Mesothelial cell of epicardium (in vitro differentiated cells): ENCODE measurements around the gene S1PR5. TPM values are rescaled to one million over a fixed set of nuclear protein-coding genes. Genes with fewer than 3 reads are reported as not detected.

Experiments used
- DNase-seq, 2 experiments: peaks; one replicate each; pipeline ENCODE4 v3.0.0; 2021; ENCODE audit warnings: low spot score in 2 of 2; ENCODE audit not compliant: unreplicated experiment in 2 of 2
- H3K27ac Mint-ChIP-seq: 2 replicates; pipeline ENCODE4 v1.8.0; 2021; ENCODE audit warnings: mixed read lengths
- H3K27me3 Mint-ChIP-seq: 2 replicates; pipeline ENCODE4 v1.8.0; 2021; ENCODE audit warnings: low read depth, mixed read lengths
- H3K36me3 Mint-ChIP-seq: 2 replicates; pipeline ENCODE4 v1.8.0; 2021; ENCODE audit warnings: mixed read lengths
- H3K4me1 Mint-ChIP-seq: 2 replicates; pipeline ENCODE4 v1.8.0; 2021; ENCODE audit warnings: mixed read lengths
- H3K4me3 Mint-ChIP-seq: 2 replicates; pipeline ENCODE4 v1.8.0; 2021; ENCODE audit warnings: mild to moderate bottlenecking, moderate library complexity, mixed read lengths
- H3K9me3 Mint-ChIP-seq: 2 replicates; pipeline ENCODE4 v1.8.0; 2021; ENCODE audit warnings: mixed read lengths
- CTCF ChIP-seq: fragments of 200-600 bp; sonication (generic); IDR thresholded peaks from one replicate; pipeline ENCODE4 v1.5.0; 2021; ENCODE audit warnings: antibody characterized with exemption; ENCODE audit not compliant: unreplicated experiment
- total RNA-seq: library from RNA; stranded (reverse); gene quantifications from 3 replicates; pipeline ENCODE4 v1.2.1, GENCODE V29; 2021

S1PR5 gene
- total RNA-seq, 1 donor from 2014 or later, result 2.4 TPM

- no peak for TF ChIP-seq CTCF
- H3K4me3 Mint-ChIP-seq, result no peak overlapping the region
- H3K4me1 Mint-ChIP-seq, result peaks cover 5% of the 10 kb centered on the region
- no peaks in the 10 kb centered on the region for H3K36me3 Mint-ChIP-seq
- no peaks in the 10 kb centered on the region for H3K9me3 Mint-ChIP-seq
- no peak overlapping the region for H3K27ac Mint-ChIP-seq
- no peak for DNase-seq
- peaks cover 2% of the 10 kb centered on the region for H3K27me3 Mint-ChIP-seq
Observed at GRCh38 chr19:10508036-10508435, 9.2 kb downstream of the S1PR5 start.

GRCh38 chr19:10505583-10506229 is 11.5 kb downstream of the S1PR5 start:
- Mint-ChIP-seq H3K9me3 (no peaks in the 10 kb centered on the region), H3K27ac (no peak overlapping the region), H3K4me3 (peak overlapping the region; percentile 46), H3K27me3 (no peaks in the 10 kb centered on the region), H3K4me1 (peaks cover 11% of the 10 kb centered on the region), H3K36me3 (no peaks in the 10 kb centered on the region)
- peak in 1 of 2 experiments; percentile 74 for DNase-seq
- peak; percentile 75 for TF ChIP-seq CTCF

GRCh38 chr19:10503002-10503789 is 14.1 kb downstream of the S1PR5 start, which contains the start of gene KEAP1:
Gene KEAP1 (minus strand): TSS chr19:10503356. CDS start chr19:10500033, 3,323 bp downstream.
- Mint-ChIP-seq H3K27ac (peak within 1 kb of the TSS; percentile 90), H3K4me3 (peak within 1 kb of the TSS; percentile 83), H3K27me3 (no peaks in the 10 kb centered on the region), H3K36me3 (peaks cover 12% of the 10 kb centered on the region), H3K4me1 (peaks cover 11% of the 10 kb centered on the region), H3K9me3 (no peaks in the 10 kb centered on the region)
- DNase-seq, result peak in 1 of 2 experiments; percentile 58
- TF ChIP-seq CTCF, result no peak

- no peak for TF ChIP-seq CTCF
- DNase-seq, result peak; percentile 74 to 86
- H3K4me3 Mint-ChIP-seq, result peak overlapping the region; percentile 81
- H3K36me3 Mint-ChIP-seq, result peaks cover 12% of the 10 kb centered on the region
- H3K27ac Mint-ChIP-seq, result peak overlapping the region; percentile 90
- H3K4me1 Mint-ChIP-seq, result peaks cover 11% of the 10 kb centered on the region
- H3K9me3 Mint-ChIP-seq, result no peaks in the 10 kb centered on the region
- no peaks in the 10 kb centered on the region for H3K27me3 Mint-ChIP-seq
Observed at GRCh38 chr19:10502524-10503001, 14.7 kb downstream of the S1PR5 start.

GRCh38 chr19:10501971-10502523 is 15.2 kb downstream of the S1PR5 start:
- H3K27me3 Mint-ChIP-seq, result no peaks in the 10 kb centered on the region
- peak overlapping the region; percentile 90 for H3K27ac Mint-ChIP-seq
- no peak for TF ChIP-seq CTCF
- DNase-seq, result peak in 1 of 2 experiments; percentile 55
- peaks cover 16% of the 10 kb centered on the region for H3K36me3 Mint-ChIP-seq
- H3K4me1 Mint-ChIP-seq, result peaks cover 11% of the 10 kb centered on the region
- H3K9me3 Mint-ChIP-seq, result no peaks in the 10 kb centered on the region
- H3K4me3 Mint-ChIP-seq, result peak overlapping the region; percentile 81
